Activated CD4-positive, alpha-beta T cell treated with anti-CD3 and anti-CD28 coated beads, Interleukin-2, amount 50 U/mL, for 1 hour (primary cell): ENCODE results near the gene MAGEA11.
"Not testable (repeated sequence)": the region's sequence is repeated elsewhere in the genome, so short reads cannot be mapped to it uniquely, and the experiment has no call there.

Source experiments
- DNase-seq: peaks from one replicate; pipeline ENCODE4 v3.0.0-alpha.2; 2020

The MAGEA11 gene

DNA sequence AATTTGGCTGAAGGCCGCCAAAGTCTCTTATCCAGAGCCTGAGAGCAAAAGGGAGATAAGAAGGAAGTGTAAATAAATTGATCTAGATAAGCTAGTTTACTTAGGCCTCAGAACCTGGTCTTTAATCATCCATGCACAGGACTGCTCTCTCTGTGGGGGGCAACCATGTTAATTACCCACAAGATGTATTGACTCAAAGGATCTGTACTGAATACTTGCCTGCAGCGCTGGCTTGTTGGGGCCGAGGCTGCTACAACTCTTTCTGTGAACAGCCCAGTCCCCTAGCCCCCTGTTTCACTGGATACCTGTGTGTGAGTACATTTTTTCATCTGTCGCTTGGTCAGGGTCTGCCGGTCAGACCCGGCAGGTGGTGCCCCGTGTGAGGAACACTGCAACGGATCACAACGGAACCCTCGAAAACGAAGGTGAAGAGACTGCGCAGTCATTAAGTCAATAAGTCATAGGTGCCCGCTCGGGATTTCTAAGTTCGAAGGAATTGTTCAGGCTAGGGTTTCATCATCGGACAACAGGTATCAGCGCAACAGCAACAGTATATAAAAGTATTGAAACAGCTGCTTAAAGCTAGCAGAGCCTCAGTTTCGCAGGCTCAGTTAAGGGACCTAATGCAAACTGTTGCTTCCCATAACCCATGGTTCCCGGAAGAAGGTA, 8.3 kb downstream of the MAGEA11 start:
- no peak for DNase-seq

DNA sequence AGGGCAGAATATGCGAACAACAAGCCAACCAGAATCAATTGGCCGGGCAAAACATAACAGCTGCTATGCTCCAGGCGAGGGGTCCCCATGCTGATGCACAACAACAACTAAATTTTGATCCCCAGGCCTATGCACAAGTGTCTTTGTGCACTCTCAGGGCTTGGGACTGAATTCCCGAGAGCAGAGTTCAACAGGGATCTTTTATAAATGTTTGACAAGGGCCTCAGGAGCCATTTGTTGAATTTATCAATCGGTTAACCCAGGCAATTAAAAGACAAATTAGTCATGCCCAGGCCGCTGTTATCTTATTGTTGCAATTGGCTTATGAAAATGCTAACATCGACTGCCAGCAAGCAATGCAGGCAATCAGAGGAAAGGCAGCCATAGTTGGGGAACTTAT, 9.4 kb downstream of the MAGEA11 start:
- DNase-seq, result not testable (repeated sequence)

GRCh38 chrX:149721778-149722177, 9.9 kb downstream of the MAGEA11 start:
- no peak for DNase-seq

- not testable (repeated sequence) for DNase-seq
Measured at GRCh38 chrX:149723583-149724118, 11.8 kb downstream of the MAGEA11 start.

DNA sequence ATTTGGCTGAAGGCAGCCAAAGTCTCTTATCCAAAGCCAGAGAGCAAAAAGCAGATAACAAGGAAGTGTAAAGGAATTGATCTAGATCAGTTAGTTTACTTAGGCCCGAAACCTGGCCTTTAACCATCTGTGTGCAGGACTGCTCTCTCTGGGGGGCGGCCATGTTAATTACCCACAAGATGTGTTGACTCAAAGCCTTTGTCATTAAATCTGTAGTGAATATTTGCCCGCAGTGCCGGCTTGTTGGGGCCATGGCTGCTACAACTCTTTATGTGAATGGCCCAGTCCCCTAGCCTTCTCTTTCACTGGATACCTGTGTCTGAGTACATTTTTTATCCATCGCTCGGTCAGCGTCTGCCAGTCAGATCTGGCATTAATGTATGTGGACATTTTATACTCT, 15.4 kb downstream of the MAGEA11 start:
- DNase-seq, result not testable (repeated sequence)

- DNase-seq, result not testable (repeated sequence)
Measured at GRCh38 chrX:149742269-149742668, 30.4 kb downstream of the MAGEA11 start.

DNA sequence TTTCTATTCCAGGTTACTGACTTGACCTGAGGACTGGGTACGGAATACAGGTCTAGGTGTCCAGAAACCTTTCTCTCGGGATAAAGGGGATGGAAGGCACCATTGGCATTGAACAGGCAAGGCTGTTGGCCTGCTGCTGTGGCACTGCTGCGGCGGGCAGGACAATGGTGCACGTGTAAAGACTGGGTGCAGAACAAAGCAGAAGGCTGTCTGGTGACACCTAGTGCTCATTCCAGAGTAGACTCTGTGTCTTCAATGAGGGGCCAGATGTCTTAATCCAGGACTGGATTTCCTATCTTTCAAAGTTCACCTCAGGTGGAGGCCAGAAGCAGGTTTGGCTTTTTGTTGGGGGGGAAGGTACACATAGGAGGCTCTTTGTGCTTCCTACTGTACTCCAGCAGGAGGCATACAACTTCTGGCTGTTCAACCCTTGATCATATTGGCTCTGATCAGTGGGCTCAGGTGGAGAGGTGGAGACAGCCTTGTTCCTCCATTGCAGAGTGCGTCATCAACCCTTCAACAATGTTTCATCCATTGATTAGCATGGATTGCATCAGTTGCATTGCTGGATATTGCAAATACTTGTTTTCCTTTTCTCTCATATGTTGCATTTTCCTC, 34.6 kb downstream of the MAGEA11 start:
- DNase-seq, result not testable (repeated sequence)

DNA sequence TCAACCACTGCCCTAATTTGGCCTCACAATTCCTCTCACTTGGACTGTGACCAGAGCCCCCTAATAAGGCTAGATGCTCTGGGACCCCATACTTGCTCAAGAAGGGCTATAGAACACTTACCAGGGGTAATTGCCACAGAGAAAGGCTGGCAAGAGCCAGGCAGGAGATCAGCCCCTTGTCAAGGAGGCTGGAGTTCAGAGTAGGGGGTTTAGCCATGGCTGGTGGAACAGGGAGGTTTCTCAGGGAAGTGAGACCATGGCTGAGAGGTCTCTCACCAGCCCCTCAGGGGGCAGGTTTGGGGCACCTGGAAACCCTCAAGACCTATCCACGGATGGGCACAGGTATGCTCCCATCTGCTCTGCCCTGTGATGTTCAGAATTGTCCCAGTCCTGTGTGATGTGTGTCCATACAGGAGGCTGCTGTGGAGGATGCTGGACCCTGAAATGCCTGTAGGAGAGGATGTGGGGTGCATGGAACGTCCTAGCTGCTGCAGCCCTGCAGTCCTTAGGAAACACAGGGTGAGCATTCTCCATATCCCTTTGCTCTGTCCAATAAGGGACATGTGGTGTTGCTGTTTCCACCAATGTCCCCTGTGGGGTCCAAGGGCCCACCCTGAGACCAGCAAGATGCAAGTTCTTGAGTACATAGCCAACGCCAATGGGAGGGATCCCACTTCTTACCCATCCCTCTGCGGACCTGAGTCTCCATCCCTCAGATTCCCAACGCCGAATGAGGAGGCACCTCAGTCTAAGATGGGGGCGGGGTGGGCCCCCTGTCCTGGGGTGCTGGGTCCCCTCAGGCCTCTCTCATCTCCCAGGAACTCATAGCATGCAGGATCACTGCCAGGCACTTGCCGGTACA, 45.6 kb downstream of the MAGEA11 start:
- no peak for DNase-seq

- no peak for DNase-seq
Measured at GRCh38 chrX:149758068-149758714, 46.3 kb downstream of the MAGEA11 start.

GRCh38 chrX:149758715-149759078, 46.8 kb downstream of the MAGEA11 start:
- not testable (repeated sequence) for DNase-seq

DNA sequence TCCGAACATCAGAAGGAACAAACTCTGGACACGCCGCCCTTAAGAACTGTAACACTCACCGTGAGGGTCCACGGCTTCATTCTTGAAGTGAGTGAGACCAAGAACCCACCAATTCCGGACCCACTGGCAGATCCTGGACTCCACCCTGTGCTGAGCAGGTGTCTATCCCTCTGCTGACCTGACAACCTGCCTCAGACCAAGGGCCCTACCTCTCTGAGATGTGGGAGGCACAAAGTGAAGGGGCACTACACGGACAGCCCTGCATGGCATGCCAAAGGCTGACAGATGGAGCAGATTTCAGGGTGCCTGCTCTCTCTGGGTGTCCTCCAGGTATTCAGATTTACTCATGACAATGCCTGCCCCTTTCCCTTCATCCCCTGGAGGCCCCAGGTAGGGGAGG, 48.0 kb downstream of the MAGEA11 start:
- DNase-seq, result no peak

DNA sequence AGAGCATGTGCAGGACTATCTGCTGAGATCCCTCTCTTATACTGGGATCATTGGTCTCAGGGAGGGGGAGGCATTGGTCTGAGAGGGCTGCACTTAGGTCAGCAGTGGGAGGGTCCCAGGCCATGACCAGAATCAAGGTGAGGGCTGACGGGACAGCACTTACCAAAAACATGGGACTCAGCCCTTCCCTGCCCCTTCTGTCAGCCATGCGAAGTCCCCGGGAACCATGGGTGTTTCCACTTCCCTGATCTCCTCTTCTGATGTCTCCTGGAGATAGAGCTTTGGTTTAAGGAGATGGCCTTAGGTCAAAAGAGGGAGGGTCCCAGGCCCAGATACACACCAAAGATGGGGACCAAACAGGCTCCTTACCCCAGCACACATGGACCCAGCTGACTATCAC, 49.1 kb downstream of the MAGEA11 start:
- no peak for DNase-seq

DNA sequence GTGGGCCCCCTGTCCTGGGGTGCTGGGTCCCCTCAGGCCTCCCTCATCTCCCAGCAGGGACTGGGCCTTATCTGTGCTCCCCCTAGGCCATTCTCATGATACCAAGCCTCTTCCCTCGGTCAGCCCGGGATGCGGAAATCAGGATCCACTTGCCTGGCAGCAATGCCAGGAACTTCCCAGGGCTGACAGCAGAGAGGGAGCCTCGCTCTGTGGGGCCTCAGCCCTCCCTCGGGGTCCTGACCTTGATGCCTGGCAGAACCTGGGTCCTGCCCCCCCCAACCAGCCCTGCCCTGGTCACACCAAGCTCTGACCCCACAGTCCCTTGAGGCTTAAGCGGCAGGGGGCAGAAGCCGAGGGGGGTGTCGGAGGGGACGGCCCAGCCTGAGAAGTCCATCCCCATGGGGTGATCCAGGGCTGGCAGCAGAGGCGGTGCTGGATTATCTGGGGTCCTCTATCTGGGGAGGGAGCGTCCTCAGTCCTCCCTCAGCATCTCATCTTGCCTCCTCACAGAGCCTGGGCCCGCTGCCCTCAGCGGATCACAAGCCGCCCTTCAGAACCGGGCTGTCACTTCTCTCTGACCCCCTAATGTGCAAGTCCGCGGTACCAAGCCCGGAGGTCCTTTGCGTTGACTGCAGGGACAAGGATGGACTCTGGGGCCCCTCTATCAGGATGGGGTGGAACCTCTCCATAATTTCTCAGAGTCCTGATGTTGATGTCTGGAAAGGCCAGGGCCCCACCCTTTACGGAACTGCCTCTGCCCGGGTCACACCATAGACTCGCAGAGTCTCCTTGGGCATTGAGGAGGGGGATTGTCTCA, 50.2 kb downstream of the MAGEA11 start:
- not testable (repeated sequence) for DNase-seq

DNA sequence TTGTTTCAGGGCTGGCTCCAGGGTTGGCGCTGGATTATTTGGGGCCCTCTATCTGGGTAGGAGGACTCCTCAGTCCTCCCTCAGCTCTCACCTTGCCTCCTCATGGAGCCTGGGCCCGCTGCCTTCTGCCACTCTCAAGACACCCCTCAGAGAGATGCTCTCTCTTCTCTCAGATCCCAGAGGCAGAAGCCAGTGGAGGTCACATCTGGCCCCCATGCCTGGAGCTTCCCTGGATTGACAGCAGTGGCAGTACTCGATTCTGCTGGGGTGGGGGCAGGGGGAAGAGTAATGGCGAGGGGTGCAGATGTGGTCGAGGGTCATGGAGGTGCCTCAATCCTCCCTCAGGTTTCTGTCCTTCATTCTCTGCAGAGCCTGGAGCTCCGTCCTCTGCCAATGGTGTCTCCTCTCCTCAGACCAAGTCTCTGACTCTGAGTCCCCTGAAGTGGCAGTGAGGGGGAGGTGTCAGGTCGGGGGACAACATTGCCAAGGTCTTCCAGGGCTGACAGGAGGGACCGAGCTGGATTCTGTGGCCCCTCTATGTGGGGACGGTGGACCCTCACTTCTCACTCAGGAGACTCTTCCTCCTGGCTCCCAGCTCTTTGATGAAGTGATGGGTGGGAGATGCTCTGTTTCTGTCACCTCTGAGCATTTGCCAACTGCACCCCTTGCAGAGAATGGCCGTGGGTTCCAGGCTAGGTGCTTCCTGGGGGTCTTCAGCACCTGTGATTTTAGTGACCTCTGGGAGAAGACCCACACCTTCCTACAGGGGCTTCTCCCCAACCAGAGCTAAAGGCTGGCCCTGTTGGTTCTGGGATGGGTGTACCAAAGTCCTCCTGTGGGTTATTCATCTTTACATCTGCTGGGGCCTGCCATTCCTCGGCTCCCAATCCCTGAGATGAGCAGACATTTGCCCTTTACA, 51.1 kb downstream of the MAGEA11 start:
- DNase-seq, result no peak
